Esophagus muscularis mucosa (tissue), 3 donors: ENCODE data around the gene SKAP2.

ENCODE experiments used
- POLR2A ChIP-seq: fragments of 450-650 bp; IDR thresholded peaks from one replicate; pipeline ENCODE4 v1.6.1; 2017; ENCODE audit warnings: antibody characterized with exemption, moderate library complexity, mild to moderate bottlenecking, low read depth
- POLR2AphosphoS5 ChIP-seq, 2 donors: sonication (generic); formaldehyde crosslinking; IDR thresholded peaks; one replicate each; pipeline ENCODE4 v1.6.1; 2017; ENCODE audit warnings: antibody characterized with exemption in 2 of 2
- TF ChIP-seq, protein P1 (sequence below), 3 experiments: fragments of 200-600 bp in 2 of 3; fragments of 450-650 bp in 1 of 3; sonication (generic) in 2 of 3; IDR thresholded peaks; one replicate each; pipeline ENCODE4 v1.5.1; 2017 to 2019; ENCODE audit warnings: antibody characterized with exemption in 3 of 3, mild to moderate bottlenecking in 2 of 3, moderate library complexity in 1 of 3

DNA sequence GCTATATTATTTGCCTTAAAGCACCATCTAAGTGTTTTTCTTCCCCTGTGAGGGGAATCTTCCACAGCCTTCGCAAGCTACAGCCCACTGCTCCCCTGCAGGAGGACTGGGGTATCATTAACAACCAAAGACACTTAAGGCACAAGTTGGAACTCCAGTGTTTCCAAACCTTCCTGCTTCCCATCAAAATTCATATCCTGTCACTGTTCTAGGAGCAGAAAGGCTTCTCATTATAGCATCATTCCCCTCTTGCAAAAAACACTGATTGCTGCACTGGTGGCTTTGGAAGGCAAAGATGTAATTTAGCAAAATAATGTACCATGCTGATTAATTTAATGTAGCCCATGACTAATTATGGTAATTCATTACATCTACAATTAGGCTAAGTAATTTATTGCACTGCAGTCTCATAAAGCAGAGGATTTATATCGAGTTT, 207.2 kb downstream of the SKAP2 start:
- TF ChIP-seq POLR2A (no peak), POLR2AphosphoS5 (IDR thresholded peaks at IDR 0.05) (no peak)
- TF ChIP-seq, protein P1, sequence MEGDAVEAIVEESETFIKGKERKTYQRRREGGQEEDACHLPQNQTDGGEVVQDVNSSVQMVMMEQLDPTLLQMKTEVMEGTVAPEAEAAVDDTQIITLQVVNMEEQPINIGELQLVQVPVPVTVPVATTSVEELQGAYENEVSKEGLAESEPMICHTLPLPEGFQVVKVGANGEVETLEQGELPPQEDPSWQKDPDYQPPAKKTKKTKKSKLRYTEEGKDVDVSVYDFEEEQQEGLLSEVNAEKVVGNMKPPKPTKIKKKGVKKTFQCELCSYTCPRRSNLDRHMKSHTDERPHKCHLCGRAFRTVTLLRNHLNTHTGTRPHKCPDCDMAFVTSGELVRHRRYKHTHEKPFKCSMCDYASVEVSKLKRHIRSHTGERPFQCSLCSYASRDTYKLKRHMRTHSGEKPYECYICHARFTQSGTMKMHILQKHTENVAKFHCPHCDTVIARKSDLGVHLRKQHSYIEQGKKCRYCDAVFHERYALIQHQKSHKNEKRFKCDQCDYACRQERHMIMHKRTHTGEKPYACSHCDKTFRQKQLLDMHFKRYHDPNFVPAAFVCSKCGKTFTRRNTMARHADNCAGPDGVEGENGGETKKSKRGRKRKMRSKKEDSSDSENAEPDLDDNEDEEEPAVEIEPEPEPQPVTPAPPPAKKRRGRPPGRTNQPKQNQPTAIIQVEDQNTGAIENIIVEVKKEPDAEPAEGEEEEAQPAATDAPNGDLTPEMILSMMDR (IDR thresholded peaks at IDR 0.05): no peak
